Panc1 (cell line): ENCODE data around the gene QRICH1. TPM values are rescaled to one million over a fixed set of nuclear protein-coding genes. Genes with fewer than 3 reads are reported as not detected.

Source experiments
- ATAC-seq: fragments of 200-7000 bp; cut with Tn5 transposase; 2 replicates; pipeline ENCODE4 v1.9.1; 2020; ENCODE audit warnings: mild to moderate bottlenecking, moderate library complexity
- BruUV-seq: library from RNA; stranded (reverse); fragments of 400-500 nt; replicated peaks from 2 replicates; lab custom pipeline; 2021; lab: Mats Ljungman, UMichigan
- CTCF ChIA-PET: fragments of 300-600 bp; sonication (Branson Sonifier 250); formaldehyde crosslinking; loops from one replicate; lab custom pipeline; 2022; ENCODE audit warnings: antibody characterized with exemption; lab: Charles Lee
- POLR2A ChIA-PET: fragments of 300-600 bp; sonication (Branson Sonifier 250); formaldehyde crosslinking; loops from one replicate; lab custom pipeline; 2022; ENCODE audit warnings: antibody characterized with exemption; lab: Charles Lee
- DNase-seq: peaks from one replicate; pipeline ENCODE4 v3.0.0-alpha.2; 2010; ENCODE audit warnings: low read depth, low spot score
- H3K27ac ChIP-seq: 2 replicates; pipeline ENCODE4 v1.5.1; 2011; ENCODE audit warnings: mild to moderate bottlenecking, low read length, inconsistent platforms
- H3K27me3 ChIP-seq: fragments of 200-500 bp; sonication (Bioruptor generic); 2 replicates; pipeline ENCODE4 v1.6.0; 2014; ENCODE audit warnings: low read length, inconsistent platforms; ENCODE audit not compliant: control insufficient read depth, insufficient read depth
- H3K36me3 ChIP-seq: fragments of 200-500 bp; sonication (Bioruptor generic); 2 replicates; pipeline ENCODE4 v1.5.1; 2014; ENCODE audit warnings: inconsistent platforms, mild to moderate bottlenecking, low read length, moderate library complexity; ENCODE audit not compliant: control insufficient read depth, insufficient read depth
- H3K4me1 ChIP-seq: 2 replicates; pipeline ENCODE4 v1.5.1; 2011; ENCODE audit warnings: inconsistent platforms, mild to moderate bottlenecking, low read length, moderate library complexity; ENCODE audit not compliant: control insufficient read depth, insufficient read depth
- H3K4me3 ChIP-seq, 2 experiments: 2 replicates each; pipeline ENCODE4 v1.5.1; 2011 to 2012; ENCODE audit warnings: low read depth in 2 of 2, low read length in 2 of 2, mild to moderate bottlenecking in 2 of 2, inconsistent platforms in 1 of 2, moderate library complexity in 1 of 2
- H3K9me3 ChIP-seq: fragments of 200-500 bp; sonication (Bioruptor generic); 2 replicates; pipeline ENCODE4 v1.5.1; 2014; ENCODE audit warnings: low read depth, mild to moderate bottlenecking, inconsistent platforms, low read length, moderate library complexity; ENCODE audit not compliant: control insufficient read depth, insufficient read depth
- POLR2AphosphoS5 ChIP-seq: IDR thresholded peaks from 2 replicates; pipeline ENCODE4 v1.6.1; 2012; ENCODE audit warnings: mild to moderate bottlenecking, low read depth, low read length, moderate library complexity
- REST ChIP-seq, 2 experiments: IDR thresholded peaks; 2 replicates each; pipeline ENCODE4 v1.6.1; 2011 to 2012; ENCODE audit warnings: low read depth in 2 of 2, control low read depth in 1 of 2, low read length in 1 of 2, mild to moderate bottlenecking in 1 of 2, moderate library complexity in 1 of 2; ENCODE audit not compliant: insufficient read depth in 1 of 2
- SIN3A ChIP-seq: IDR thresholded peaks from 2 replicates; pipeline ENCODE4 v1.6.1; 2012; ENCODE audit warnings: low read depth, mild to moderate bottlenecking, low read length, moderate library complexity, borderline replicate concordance; ENCODE audit not compliant: insufficient read depth
- in situ Hi-C: cut with HindIII; loops from 2 replicates; pipeline ENCODE4 v1.10.0; 2016; ENCODE audit warnings: low sequenced_read_pairs, low pct_unique_long_range_greater_than_20kb
- intact Hi-C: fragments of 100-400 bp; cut with micrococcal nuclease; formaldehyde crosslinking; loops from one replicate; pipeline ENCODE4 v1.10.0; 2022; ENCODE audit not compliant: unreplicated experiment
- total RNA-seq: library from RNA; stranded (reverse); gene quantifications from one replicate; pipeline ENCODE4 v1.2.1, GENCODE V29; 2021; ENCODE audit not compliant: unreplicated experiment
- TF ChIP-seq, protein P1 (sequence below): fragments of 450-650 bp; IDR thresholded peaks from 2 replicates; pipeline ENCODE4 v1.5.1; 2017; ENCODE audit warnings: mild to moderate bottlenecking

Gene QRICH1
- total RNA-seq, 1 experiment from 2014 or later = 79.9 TPM

DNA sequence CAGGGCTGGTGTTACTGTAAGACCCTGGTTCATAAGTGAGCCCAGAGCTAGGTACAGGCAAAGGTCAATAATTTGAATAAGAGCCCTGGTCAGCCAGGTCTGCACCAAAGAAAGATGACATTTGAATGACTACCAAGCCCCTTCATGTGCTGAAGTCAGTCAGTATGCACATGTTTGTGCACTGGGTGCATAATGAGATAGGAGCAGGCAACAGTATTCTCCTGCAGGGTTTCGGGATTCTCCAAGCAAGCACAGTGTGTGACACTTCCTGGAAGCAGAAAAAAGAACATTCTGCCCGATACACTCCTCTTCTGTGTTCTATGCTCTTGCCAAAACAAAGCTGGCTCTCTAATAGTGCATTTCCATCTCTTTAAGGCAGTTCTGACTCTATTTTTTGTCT, 59.2 kb downstream of the QRICH1 start:
- H3K9me3 ChIP-seq = no peaks in the 10 kb centered on the region
- no peak overlapping the region for H3K27ac ChIP-seq
- DNase-seq (no peak), ATAC-seq (no peak)
- H3K27me3 ChIP-seq = no peaks in the 10 kb centered on the region
- H3K4me3 ChIP-seq = no peak overlapping the region
- no TSS peak for BruUV-seq
- POLR2A ChIA-PET = interaction anchor here (0.6 kb wide), 1 partner anchor 1304 kb away, joined by 6 read pairs; no protein-coding TSS in a partner anchor
- in situ Hi-C loops (no loop called here), intact Hi-C loops (no loop called here)
- CTCF ChIA-PET = no interaction called here
- no peak for TF ChIP-seq SIN3A
- no peak for TF ChIP-seq POLR2AphosphoS5
- TF ChIP-seq, protein P1, sequence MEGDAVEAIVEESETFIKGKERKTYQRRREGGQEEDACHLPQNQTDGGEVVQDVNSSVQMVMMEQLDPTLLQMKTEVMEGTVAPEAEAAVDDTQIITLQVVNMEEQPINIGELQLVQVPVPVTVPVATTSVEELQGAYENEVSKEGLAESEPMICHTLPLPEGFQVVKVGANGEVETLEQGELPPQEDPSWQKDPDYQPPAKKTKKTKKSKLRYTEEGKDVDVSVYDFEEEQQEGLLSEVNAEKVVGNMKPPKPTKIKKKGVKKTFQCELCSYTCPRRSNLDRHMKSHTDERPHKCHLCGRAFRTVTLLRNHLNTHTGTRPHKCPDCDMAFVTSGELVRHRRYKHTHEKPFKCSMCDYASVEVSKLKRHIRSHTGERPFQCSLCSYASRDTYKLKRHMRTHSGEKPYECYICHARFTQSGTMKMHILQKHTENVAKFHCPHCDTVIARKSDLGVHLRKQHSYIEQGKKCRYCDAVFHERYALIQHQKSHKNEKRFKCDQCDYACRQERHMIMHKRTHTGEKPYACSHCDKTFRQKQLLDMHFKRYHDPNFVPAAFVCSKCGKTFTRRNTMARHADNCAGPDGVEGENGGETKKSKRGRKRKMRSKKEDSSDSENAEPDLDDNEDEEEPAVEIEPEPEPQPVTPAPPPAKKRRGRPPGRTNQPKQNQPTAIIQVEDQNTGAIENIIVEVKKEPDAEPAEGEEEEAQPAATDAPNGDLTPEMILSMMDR = no peak
- peaks cover 16% of the 10 kb centered on the region for H3K36me3 ChIP-seq
- no peaks in the 10 kb centered on the region for H3K4me1 ChIP-seq

DNA sequence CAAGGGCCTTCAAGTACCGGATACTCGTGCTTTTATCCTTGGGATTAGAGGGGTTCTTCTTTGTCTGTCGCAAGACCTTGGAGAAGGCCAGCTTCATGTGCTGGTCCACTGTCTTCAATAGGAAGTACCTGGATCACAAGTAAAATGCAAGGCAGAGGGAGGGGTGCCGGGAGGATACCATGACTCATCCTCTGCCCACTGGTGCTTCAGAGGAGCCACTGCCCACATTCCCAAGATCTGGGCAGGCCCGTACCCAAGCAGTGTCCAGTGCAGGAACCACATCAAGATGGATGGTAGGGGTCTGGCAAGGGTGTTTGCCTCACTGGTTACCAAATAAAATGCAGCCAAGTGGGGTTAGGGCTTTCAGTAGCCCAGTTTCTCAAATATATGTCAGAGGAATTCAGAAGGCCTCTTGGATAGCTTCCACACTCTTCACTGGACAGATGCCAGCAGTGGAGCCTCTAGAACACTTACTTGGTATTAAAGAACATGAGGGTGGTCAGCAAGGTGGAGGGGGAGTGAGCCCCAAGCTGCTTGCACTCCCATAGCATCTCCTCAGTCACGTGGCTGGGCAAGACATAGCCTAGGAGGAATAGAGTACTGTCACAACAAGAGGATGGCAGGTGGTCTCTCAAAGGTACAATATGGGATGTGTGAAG, 61.1 kb downstream of the QRICH1 start:
- POLR2A ChIA-PET = no interaction called here
- ATAC-seq = no peak

More for the DNA sequence above, 61.1 kb downstream of the QRICH1 start:
- H3K4me3 ChIP-seq = no peak overlapping the region
- BruUV-seq = no TSS peak
- intact Hi-C loops (no loop called here), in situ Hi-C loops (no loop called here)
- H3K36me3 ChIP-seq = peaks cover 16% of the 10 kb centered on the region
- CTCF ChIA-PET = no interaction called here
- DNase-seq = no peak
- H3K9me3 ChIP-seq = no peaks in the 10 kb centered on the region
- H3K27ac ChIP-seq = no peak overlapping the region
- TF ChIP-seq POLR2AphosphoS5 (no peak), REST (IDR thresholded peaks at IDR 0.05; ENCODE audit: insufficient read depth in 1 of 2, low read depth in 2 of 2, low read length in 1 of 2) (no peak)
- no peaks in the 10 kb centered on the region for H3K27me3 ChIP-seq
- H3K4me1 ChIP-seq = peaks cover 10% of the 10 kb centered on the region
